AG04450 (cell line): ENCODE data around the gene PDXP. TPM values are rescaled to one million over a fixed set of nuclear protein-coding genes. Genes with fewer than 3 reads are reported as not detected.

Experiments
- CTCF ChIA-PET: fragments of 300-600, 350-600 bp; formaldehyde crosslinking; extraction: SDS; loops from one replicate; lab custom pipeline; 2022; ENCODE audit warnings: antibody characterized with exemption, inconsistent platforms; lab: Charles Lee
- POLR2A ChIA-PET: fragments of 350-600 bp; formaldehyde crosslinking; extraction: SDS; loops from one replicate; lab custom pipeline; 2021; ENCODE audit warnings: antibody characterized with exemption, inconsistent platforms; lab: Yijun Ruan, JAX
- DNase-seq: peaks from one replicate; pipeline ENCODE4 v3.0.0-alpha.2; 2011; ENCODE audit warnings: low read depth, low spot score
- H3K27ac ChIP-seq: one replicate; pipeline ENCODE4 v1.5.1; 2012; ENCODE audit warnings: low read depth, low read length, control low read depth
- H3K27me3 ChIP-seq: one replicate; pipeline ENCODE4 v1.6.0; 2012; ENCODE audit warnings: low read length; ENCODE audit not compliant: control insufficient read depth, insufficient read depth
- H3K4me3 ChIP-seq: 2 replicates; pipeline ENCODE4 v1.5.1; 2011; ENCODE audit warnings: mild to moderate bottlenecking, low read depth, low read length, control low read depth
- H3K9me3 ChIP-seq: 2 replicates; pipeline ENCODE4 v1.5.1; 2012; ENCODE audit warnings: low read length; ENCODE audit not compliant: control insufficient read depth, insufficient read depth
- CTCF ChIP-seq: IDR thresholded peaks from 2 replicates; pipeline ENCODE4 v1.5.1; 2011; ENCODE audit warnings: low read depth, low read length, control low read depth, inconsistent platforms
- polyA plus RNA-seq: library from polyadenylated mRNA; depleted of rRNA; stranded (reverse); fragments of >200 nt; gene quantifications from 2 replicates; pipeline ENCODE4 v1.2.3, GENCODE V29; 2011

Gene PDXP
- polyA plus RNA-seq, 1 experiment, result 11.7 TPM

- Histone ChIP-seq H3K27ac (no peak overlapping the region), H3K27me3 (no peaks in the 10 kb centered on the region), H3K4me3 (no peak overlapping the region), H3K9me3 (no peaks in the 10 kb centered on the region)
- CTCF ChIA-PET, result no interaction called here
- DNase-seq, result no peak
- no peak for TF ChIP-seq CTCF
- POLR2A ChIA-PET, result no interaction called here
Measured at GRCh38 chr22:37701141-37701786, 42.7 kb downstream of the PDXP start.

GRCh38 chr22:37703906-37704305 is 45.4 kb downstream of the PDXP start:
- CTCF ChIA-PET, result interaction anchor here (1.2 kb wide), 1 partner anchor 31 kb away, joined by 4 read pairs; no protein-coding TSS in a partner anchor
- Histone ChIP-seq H3K27me3 (no peaks in the 10 kb centered on the region), H3K27ac (no peak overlapping the region), H3K9me3 (peaks cover under 1% of the 10 kb centered on the region; the same call in 1 of the 2 replicates), H3K4me3 (no peak overlapping the region)
- DNase-seq, result no peak
- no peak for TF ChIP-seq CTCF
- POLR2A ChIA-PET, result no interaction called here

DNA sequence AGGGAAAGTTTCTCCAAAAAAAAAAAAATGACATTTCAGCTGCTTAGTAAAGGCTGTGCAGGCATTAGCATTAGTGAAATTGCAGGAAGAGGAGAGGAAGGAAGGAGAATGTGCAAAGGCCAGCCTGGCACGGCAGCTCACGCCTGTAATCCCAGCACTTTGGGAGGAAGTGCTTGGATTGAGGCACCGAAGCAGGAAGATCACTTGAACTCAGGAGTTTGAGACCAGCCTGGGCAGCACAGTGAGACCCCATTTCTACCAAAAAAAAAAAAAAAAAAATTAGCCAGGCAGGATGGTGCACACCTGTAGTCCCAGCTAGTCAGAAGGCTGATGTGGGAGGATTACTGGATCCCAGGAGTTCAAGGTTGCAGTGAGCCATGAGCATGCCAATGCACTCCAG is 46.1 kb downstream of the PDXP start:
- no peak for TF ChIP-seq CTCF
- Histone ChIP-seq H3K27ac (no peak overlapping the region), H3K4me3 (no peak overlapping the region), H3K9me3 (peaks cover 6% of the 10 kb centered on the region; the same call in 1 of the 2 replicates), H3K27me3 (no peaks in the 10 kb centered on the region)
- POLR2A ChIA-PET, result interaction anchor here (0.7 kb wide), 1 partner anchor 664 kb away, joined by 5 read pairs; no protein-coding TSS in a partner anchor
- no peak for DNase-seq
- CTCF ChIA-PET, result no interaction called here

DNA sequence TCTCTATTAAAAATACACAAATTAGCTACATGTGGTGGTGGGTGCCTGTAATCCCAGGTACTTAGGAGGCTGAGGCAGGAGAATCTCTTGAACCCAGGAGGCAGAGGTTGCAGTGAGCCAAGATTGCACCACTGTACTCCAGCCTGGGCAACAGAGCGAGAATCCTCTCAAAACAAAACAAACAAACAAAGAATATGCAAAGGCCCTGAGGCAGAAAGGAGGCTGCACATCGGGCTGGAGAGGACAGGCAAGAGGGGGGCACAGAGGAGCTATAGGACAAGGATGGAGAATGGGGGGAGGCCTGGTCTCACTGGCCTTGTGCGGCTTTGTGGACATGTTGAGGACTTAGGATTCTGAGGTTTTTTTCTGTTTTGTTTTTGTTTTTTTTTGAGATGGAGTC is 46.7 kb downstream of the PDXP start:
- Histone ChIP-seq H3K27ac (no peak overlapping the region), H3K9me3 (peaks cover 6% of the 10 kb centered on the region; the same call in 1 of the 2 replicates), H3K27me3 (no peaks in the 10 kb centered on the region), H3K4me3 (no peak overlapping the region)
- POLR2A ChIA-PET, result interaction anchor here (0.7 kb wide), 1 partner anchor 664 kb away, joined by 5 read pairs; no protein-coding TSS in a partner anchor
- CTCF ChIA-PET, result no interaction called here
- DNase-seq, result no peak
- TF ChIP-seq CTCF, result no peak
